ENCODE measurements around the gene BIRC7.

Gene BIRC7

DNA sequence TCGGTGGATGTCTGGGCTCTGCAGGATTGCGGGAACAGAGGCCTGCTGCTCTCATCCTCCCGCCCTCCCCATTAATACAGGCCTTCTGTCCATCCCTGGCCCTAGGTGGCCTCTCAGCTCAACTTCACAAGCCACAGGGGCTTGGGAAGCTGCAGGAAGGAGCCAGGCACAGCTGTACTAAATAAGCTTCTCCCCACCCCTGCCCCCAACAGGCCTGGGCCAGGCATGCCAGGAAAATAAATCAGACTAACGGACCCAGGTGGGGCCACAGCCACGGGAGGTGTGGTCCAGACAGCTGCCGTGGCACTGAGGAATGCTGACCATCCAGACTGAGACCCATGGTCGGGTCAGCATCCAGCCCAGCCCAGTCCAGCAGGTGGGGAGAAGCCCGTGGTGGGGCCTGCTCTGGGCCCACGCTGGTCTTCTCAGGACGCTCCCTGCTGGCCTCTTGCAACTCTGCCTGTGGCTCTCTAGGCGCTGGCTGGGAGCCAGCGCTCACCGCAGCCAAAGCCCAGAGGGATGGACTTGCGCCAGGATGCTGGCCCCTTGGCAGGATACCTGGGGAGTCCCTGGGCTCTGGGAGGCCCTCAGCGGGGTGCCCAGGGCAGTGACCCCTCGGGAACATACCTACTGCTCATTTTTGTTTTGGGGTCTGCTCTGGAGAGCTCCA lies 11.2 kb upstream of the BIRC7 start:
- DNase-seq (ENCODE audit: low read depth, low spot score): peak; percentile 62

- DNase-seq (ENCODE audit: low read depth, low spot score): no peak
Observed at GRCh38 chr20:63225082-63225454, 10.6 kb upstream of the BIRC7 start.

DNA sequence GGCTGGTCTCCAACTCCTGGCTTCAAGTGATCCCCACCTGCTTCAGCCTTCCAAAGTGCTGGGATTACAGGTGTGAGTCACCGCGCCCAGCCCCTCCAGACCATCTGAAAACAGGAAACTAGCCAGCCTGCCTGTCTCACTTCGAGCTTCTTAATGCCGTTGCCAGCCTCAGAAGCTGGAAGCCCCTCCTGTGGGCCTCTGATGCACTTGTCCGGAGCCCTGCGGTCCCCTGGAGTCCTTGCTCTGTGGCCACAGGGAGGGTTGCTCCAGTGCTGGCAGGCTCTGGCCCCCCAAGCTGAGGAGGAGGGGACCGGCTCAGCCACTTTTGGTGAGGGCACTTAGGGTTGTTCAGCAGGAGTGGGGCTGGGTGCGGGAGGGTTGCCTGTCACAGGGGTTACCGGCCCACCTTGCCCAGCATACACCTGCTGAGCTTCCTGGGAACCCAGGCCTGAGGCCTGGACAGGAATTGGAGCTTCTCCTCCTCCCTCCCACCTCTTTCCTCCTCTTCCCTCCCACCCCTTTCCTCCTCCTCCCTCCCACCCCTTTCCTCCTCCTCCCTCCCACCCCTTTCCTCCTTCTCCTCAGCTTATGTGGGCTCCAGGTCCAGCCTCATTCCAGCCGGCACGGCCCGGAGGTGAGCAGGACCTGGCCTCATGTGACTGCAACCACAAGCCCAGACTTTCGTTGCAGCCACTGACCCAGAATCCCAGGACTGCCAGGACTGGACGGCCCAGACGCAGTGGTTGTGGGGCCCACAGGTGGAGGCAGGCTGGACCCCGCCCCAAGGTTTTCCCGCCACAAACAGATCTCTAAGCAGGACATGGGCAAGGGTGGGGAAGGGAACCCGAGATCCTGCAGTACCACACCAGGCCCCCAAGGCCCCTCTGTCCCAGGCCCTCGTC lies 9.4 kb upstream of the BIRC7 start:
- DNase-seq (ENCODE audit: low read depth, low spot score): no peak

- DNase-seq (ENCODE audit: low read depth, low spot score): no peak
Observed at GRCh38 chr20:63227260-63227659, 8.4 kb upstream of the BIRC7 start.

DNA sequence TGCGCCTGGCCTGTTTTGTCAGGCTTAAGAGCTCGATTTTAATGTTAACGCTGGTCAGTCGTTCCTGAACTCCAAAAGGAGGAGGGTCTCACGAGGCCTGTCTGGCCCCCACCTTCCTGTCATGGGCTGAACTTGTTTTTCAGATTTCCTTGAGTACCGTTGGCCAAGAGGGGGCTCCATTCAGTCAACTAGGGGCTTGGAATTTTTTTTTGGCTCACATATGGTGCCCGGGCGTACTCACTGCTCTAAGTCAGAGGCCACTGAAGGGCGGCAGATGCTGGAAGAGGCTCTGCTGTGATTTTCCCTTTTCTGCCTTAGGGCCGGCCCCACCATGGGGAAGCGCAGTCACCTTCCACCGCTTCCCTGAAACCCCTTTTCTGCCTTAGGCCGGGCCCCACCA lies 6.9 kb upstream of the BIRC7 start:
- DNase-seq (ENCODE audit: low read depth, low spot score): peak; percentile 47

DNA sequence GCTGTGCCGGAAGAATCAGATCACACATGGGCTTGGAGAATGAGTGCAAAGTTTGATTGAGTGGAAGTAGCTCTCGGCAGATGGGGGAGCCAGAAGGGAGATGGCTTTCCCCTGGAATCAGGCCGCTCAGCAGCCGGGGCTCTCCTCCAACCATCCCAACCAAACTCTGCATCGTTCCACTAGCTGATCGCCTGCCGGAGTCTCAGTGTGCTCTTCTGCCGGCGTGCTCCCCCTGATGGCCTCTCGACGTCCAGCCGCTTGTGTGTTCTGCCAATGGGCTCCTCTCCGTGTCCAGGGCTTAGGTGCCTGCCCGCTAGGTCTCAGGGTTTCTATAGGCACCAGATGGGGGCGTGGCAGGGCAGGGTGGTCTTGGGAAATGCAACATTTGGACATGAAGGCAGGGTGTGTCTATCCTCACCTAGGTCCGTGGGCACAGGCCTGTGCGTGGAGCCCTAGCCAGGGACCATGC lies 4.9 kb upstream of the BIRC7 start:
- DNase-seq (ENCODE audit: low read depth, low spot score): peak; percentile 85

DNA sequence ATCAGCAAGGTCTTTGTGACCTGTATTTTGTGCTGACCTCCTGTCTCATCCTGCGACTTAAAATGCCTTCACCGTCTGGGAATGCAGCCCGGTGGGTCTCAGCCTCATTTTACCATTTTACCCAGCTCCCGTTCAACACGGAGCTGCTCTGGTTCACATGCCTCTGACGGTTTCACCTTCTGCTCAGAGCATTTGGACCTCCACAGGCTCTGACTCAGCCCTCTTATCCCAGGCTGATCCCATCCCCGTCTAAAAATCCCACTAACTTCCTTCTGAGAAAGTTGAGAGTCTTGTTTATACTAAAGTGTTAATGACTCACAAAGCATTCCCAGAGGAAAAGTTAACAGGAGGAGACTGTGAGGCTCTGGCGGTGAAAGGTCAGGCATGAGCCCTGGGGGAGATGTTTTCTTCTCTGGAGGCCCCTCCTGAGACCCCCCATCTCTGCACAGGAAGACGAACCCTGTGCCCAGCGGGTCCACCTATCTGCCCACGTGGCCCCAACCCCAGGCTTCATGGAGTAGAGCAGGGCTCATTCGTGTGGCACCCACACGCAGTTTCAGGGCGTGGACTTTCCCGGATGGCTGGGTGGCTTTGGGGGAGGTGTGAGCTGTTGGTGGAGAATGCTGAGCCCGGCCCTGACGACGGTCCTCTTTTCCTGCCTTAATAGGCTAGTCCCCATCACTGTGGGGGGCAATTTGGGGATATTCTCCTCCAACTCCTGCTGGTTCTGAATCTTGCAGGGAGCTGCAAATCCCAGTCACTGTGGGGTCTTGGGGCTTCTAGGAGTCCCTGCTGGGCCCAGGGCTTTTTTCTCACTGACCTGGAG lies 3.3 kb upstream of the BIRC7 start:
- peak; percentile 88 for DNase-seq (ENCODE audit: low read depth, low spot score)

DNA sequence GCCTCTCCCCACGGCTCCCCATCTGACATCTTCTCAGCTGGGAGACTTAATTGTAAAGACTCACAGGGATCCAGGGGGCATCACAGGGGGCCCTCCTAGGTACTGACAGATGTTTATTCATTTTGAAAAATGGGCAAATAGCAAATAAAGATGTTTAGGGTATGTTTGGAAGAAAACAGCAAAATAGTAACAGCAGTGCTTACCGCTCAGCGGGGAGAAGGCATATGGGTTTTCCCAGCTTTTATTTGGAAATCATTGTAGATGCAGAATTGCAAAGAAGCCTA lies 2.7 kb upstream of the BIRC7 start:
- DNase-seq (ENCODE audit: low read depth, low spot score): no peak

DNA sequence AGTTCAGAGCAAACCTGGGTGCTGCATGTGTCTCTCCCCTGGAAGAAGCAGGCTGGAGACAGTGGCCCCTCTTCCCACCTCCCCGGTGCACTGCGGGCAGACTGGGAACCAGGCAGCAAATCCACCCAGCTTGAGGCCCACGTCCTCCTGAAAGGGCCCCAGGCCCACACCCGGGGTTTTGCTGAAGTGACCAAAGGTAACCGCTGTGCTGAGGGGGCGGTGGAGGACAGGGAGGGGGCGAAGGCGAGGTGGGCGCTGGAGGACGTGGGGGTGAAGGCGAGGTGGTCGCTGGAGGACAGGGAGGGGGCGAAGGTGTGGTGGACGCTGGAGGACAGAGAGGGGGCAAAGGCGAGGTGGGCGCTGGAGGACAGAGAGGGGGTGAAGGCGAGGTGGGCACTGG lies 1.8 kb upstream of the BIRC7 start:
- DNase-seq (ENCODE audit: low read depth, low spot score): no peak

DNA sequence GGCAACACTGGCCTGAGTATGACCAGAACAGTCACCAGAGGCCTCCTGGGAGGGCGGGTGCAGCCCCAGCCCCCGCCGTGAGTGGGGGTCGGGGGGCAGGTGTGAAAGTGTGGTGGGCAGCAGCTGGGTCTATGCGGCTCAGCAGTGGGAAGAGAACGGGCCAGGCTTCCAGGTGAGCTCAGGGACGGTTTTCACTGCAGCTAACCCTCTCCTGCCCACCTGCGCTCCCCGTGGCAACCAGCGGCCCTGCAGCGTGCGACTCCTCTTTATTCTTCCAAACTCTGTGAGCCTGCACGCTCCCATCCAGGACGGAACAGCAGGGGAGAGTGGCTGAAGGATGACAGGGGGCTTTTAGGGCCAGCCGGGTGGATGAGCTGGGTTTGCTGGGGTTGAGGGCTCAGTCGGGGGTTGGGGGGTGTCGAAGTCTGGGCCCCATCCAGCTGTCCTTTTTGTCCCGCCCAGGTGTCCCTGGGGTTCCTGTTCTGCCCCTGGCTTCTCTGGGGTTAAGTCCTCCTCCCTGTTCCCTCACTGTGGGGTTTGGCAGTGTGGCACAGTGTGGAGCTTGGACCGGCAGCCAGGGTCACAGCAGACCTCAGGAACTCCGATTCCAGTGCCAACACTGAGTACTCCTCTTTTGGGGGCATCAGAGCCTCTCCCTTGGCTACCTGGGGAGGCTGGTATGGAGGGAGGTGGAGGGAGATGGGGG lies 859 bp upstream of the BIRC7 start:
- peak; percentile 82 for DNase-seq (ENCODE audit: low read depth, low spot score)

DNA sequence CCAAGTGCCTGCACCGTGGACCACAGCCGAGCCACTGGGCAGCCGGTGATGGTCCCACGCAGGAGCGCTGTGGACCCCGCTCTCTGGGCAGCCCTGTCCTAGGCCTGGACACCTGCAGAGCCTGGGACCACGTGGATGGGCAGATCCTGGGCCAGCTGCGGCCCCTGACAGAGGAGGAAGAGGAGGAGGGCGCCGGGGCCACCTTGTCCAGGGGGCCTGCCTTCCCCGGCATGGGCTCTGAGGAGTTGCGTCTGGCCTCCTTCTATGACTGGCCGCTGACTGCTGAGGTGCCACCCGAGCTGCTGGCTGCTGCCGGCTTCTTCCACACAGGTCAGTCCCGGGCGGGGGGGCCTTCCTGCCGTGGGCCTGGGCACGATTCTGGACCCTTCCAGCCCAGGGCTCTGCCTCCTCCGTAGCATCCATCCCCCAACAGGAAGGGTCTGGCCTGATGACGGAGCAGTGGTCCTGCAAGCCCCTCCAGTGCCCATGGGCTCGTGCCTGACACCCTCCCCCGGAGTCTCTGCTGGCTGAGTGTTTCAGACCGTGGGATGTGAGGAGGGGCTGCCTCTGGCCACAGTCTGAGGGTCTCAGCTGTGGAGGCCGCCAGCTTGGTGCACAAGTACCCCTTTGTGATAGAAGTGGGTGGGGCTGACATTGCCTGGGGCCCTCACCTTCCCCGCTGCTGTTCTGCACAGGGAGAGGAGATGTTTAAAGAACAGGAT lies 572 bp downstream of the BIRC7 start:
- DNase-seq (ENCODE audit: low read depth, low spot score): no peak

DNA sequence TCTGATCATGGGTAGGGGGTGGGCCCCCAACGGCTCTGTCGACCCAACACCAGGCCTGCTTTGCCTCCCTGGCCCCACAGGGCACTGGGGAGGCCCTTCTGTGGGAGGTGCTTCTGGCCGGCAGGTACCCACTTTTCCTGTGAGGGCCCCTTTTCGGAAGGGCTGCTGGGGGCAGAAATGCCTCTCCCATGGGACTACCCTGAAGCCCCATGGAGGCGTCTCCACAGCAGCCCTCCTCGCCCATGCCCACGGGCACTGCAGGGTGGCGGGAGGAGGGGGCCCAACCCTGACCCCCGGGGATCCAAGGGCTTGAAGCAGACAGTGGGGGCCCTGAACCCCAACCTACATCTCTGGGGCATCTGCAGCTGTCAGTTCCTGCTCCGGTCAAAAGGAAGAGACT lies 2.3 kb downstream of the BIRC7 start:
- DNase-seq (ENCODE audit: low read depth, low spot score): no peak

GRCh38 chr20:63238514-63239125 lies 2.9 kb downstream of the BIRC7 start:
- no peak for DNase-seq (ENCODE audit: low read depth, low spot score)

GRCh38 chr20:63239431-63239830 lies 3.7 kb downstream of the BIRC7 start:
- no peak for DNase-seq (ENCODE audit: low read depth, low spot score)

- DNase-seq (ENCODE audit: low read depth, low spot score): no peak
Observed at GRCh38 chr20:63240004-63240403, 4.3 kb downstream of the BIRC7 start.

GRCh38 chr20:63241272-63241671 lies 5.6 kb downstream of the BIRC7 start:
- no peak for DNase-seq (ENCODE audit: low read depth, low spot score)

GRCh38 chr20:63242736-63243135 lies 7.0 kb downstream of the BIRC7 start:
- DNase-seq (ENCODE audit: low read depth, low spot score): no peak

DNA sequence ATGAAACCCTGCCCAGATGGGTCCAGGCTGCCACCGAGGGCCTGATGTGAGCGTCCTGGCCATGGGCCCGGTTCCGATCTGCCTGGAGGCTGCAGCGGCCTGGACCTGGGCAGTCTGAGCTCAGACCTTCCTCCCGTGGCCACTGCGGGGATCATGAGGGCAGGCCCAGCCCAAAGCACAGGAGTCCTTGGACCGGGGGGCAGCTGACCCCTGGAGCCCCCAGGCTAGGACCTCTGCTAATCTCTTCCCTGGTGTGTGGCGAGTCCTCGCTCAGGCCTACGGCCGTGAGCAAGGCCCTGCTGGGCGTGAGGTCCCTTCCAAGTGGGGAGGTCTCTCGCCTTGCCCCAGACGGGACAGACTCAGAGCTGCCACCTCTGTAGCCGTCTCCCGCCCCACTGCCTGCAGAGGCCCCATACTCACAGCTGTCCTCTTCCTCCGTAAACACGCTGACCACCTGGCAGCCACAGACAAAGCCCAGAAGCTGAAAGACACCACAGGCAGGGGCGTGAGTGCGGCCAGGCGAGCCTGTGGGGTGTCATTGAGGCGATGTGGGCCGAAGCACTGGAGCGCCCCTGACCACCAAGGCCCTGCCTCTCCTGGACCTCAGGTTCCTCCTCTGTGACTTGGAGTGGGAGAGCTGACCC lies 8.0 kb downstream of the BIRC7 start:
- DNase-seq (ENCODE audit: low read depth, low spot score): no peak

- no peak for DNase-seq (ENCODE audit: low read depth, low spot score)
Observed at GRCh38 chr20:63244468-63244867, 8.8 kb downstream of the BIRC7 start.

Data from ELF-1 (cell line).